ENCODE results near the gene SIAH1. TPM values are rescaled to one million over a fixed set of nuclear protein-coding genes. Genes with fewer than 3 reads are reported as not detected.
A peak's percentile ranks its signal among the peaks of the same experiment; 100 is the strongest.

Gene SIAH1
- total RNA-seq, 1 experiment from 2014 or later, result 30.0 TPM

DNA sequence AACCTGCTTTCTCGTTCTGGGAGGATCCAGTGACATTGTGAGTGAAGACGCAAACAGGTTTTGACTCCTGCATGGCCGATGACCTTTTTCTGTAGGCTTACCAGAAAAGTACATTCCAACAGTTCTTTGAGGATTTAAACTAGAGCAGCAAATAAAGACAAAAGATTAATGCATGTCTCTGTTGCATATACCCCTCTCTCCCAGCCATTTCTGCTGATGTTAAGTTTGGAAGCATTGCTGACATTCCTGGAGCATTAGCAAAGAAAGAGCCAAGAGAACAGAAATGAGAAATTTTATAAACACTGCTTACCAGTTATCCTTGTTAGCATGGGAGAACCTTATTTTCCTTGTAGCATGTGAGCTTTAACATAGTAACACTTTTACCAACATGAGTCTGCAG lies 49.3 kb downstream of the SIAH1 start:
- no peak for TF ChIP-seq EZH2 (IDR thresholded peaks at IDR 0.05; ENCODE audit: borderline replicate concordance, low read depth, low read length, poor library complexity, severe bottlenecking)
- TF ChIP-seq, protein P1, sequence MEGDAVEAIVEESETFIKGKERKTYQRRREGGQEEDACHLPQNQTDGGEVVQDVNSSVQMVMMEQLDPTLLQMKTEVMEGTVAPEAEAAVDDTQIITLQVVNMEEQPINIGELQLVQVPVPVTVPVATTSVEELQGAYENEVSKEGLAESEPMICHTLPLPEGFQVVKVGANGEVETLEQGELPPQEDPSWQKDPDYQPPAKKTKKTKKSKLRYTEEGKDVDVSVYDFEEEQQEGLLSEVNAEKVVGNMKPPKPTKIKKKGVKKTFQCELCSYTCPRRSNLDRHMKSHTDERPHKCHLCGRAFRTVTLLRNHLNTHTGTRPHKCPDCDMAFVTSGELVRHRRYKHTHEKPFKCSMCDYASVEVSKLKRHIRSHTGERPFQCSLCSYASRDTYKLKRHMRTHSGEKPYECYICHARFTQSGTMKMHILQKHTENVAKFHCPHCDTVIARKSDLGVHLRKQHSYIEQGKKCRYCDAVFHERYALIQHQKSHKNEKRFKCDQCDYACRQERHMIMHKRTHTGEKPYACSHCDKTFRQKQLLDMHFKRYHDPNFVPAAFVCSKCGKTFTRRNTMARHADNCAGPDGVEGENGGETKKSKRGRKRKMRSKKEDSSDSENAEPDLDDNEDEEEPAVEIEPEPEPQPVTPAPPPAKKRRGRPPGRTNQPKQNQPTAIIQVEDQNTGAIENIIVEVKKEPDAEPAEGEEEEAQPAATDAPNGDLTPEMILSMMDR (conservative IDR thresholded peaks at IDR 0.05; ENCODE audit: low read depth, low read length), result no peak
- ChIA-PET CTCF (no interaction called here), POLR2A (ENCODE audit: low non-redundant PET) (no interaction called here)
- Histone ChIP-seq H3K36me3 (ENCODE audit: insufficient read depth, low read length, poor library complexity, severe bottlenecking) (peaks cover 16% of the 10 kb centered on the region), H3K4me1 (ENCODE audit: insufficient read depth, low read length, poor library complexity, severe bottlenecking) (no peaks in the 10 kb centered on the region), H3K27ac (ENCODE audit: low read depth, low read length, poor library complexity, severe bottlenecking) (no peak overlapping the region), H3K27me3 (replicated peaks; ENCODE audit: insufficient read depth, low read depth, low read length, poor library complexity) (no peaks in the 10 kb centered on the region), H3K9me3 (ENCODE audit: low read depth, low read length, poor library complexity, severe bottlenecking) (no peaks in the 10 kb centered on the region), H3K4me3 (ENCODE audit: low read depth, low read length, poor library complexity, severe bottlenecking) (no peak overlapping the region)
- no peak for DNase-seq (ENCODE audit: low spot score)
- intact Hi-C loops (cut with micrococcal nuclease; ENCODE audit: unreplicated experiment), result no loop called here
- no TSS peak for BruUV-seq (replicated peaks)

DNA sequence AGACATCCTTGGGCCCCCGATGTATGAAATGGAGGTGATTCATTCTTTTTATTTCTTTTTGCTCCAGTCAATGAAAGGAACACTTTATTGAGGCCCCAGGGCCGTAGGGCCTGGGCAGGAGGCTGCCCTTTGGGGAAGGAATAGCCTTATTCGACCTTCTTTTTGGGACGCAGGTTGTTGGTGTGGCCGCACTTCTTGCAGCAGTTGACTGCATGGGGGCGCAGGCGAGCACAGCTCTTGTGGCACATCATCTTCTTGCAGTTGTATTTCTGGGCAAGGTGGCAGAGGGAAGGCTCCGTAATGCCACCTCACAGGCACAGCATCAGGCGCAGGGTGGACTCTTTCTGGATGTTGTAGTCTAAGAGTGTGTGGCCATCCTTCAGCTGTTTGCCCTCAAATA lies 50.9 kb downstream of the SIAH1 start:
- no TSS peak for BruUV-seq (replicated peaks)
- no peaks in the 10 kb centered on the region for H3K9me3 ChIP-seq (ENCODE audit: low read depth, low read length, poor library complexity, severe bottlenecking)
- ChIA-PET CTCF (no interaction called here), POLR2A (ENCODE audit: low non-redundant PET) (no interaction called here)
- H3K4me3 ChIP-seq (ENCODE audit: low read depth, low read length, poor library complexity, severe bottlenecking), result no peak overlapping the region
- TF ChIP-seq, protein P1 (conservative IDR thresholded peaks at IDR 0.05; ENCODE audit: low read depth, low read length), result 0 out of 2 replicates have a peak, but pooled peaks have one; percentile 22
- no peak for TF ChIP-seq EZH2 (IDR thresholded peaks at IDR 0.05; ENCODE audit: borderline replicate concordance, low read depth, low read length, poor library complexity, severe bottlenecking)
- H3K36me3 ChIP-seq (ENCODE audit: insufficient read depth, low read length, poor library complexity, severe bottlenecking), result peaks cover 16% of the 10 kb centered on the region
- H3K27ac ChIP-seq (ENCODE audit: low read depth, low read length, poor library complexity, severe bottlenecking), result no peak overlapping the region
- DNase-seq (ENCODE audit: low spot score), result no peak
- intact Hi-C loops (cut with micrococcal nuclease; ENCODE audit: unreplicated experiment), result no loop called here
- H3K4me1 ChIP-seq (ENCODE audit: insufficient read depth, low read length, poor library complexity, severe bottlenecking), result no peaks in the 10 kb centered on the region
- H3K27me3 ChIP-seq (replicated peaks; ENCODE audit: insufficient read depth, low read depth, low read length, poor library complexity), result no peaks in the 10 kb centered on the region

DNA sequence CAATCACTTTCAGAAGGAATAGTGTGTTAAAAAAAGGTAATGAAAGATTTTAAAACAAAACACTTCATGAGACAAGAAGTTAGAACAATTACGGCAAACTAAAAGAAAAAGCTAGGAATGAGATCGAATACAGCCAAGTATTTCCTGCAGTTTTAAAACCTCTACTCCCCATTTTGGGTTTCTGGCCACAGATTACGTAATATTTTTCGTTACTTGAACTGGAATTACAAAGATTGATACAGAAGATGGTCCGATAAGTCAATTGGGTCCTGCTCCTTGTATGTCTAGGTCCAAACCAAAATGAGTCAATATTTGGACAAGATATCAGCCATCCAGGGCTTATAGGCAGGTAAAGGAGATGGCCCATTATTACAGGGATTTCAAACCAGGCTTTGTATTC lies 52.2 kb downstream of the SIAH1 start:
- Histone ChIP-seq H3K4me3 (ENCODE audit: low read depth, low read length, poor library complexity, severe bottlenecking) (no peak overlapping the region), H3K27ac (ENCODE audit: low read depth, low read length, poor library complexity, severe bottlenecking) (no peak overlapping the region), H3K9me3 (ENCODE audit: low read depth, low read length, poor library complexity, severe bottlenecking) (no peaks in the 10 kb centered on the region), H3K36me3 (ENCODE audit: insufficient read depth, low read length, poor library complexity, severe bottlenecking) (peaks cover 14% of the 10 kb centered on the region), H3K27me3 (replicated peaks; ENCODE audit: insufficient read depth, low read depth, low read length, poor library complexity) (no peaks in the 10 kb centered on the region), H3K4me1 (ENCODE audit: insufficient read depth, low read length, poor library complexity, severe bottlenecking) (no peaks in the 10 kb centered on the region)
- DNase-seq (ENCODE audit: low spot score), result no peak
- TF ChIP-seq EZH2 (IDR thresholded peaks at IDR 0.05; ENCODE audit: borderline replicate concordance, low read depth, low read length, poor library complexity, severe bottlenecking), result no peak
- TF ChIP-seq, protein P1 (conservative IDR thresholded peaks at IDR 0.05; ENCODE audit: low read depth, low read length), result no peak
- CTCF ChIA-PET, result no interaction called here
- POLR2A ChIA-PET (ENCODE audit: low non-redundant PET), result no interaction called here
- no TSS peak for BruUV-seq (replicated peaks)
- intact Hi-C loops (cut with micrococcal nuclease; ENCODE audit: unreplicated experiment), result no loop called here

All from A673 (cell line).